H1 (cell line): ENCODE data around the gene BAZ2B. TPM values are rescaled to one million over a fixed set of nuclear protein-coding genes. Genes with fewer than 3 reads are reported as not detected.

Experiments
- CBX8 ChIP-seq: fragments of 300-800, 300-1000 bp; sonication (generic); IDR thresholded peaks from 2 replicates; pipeline ENCODE4 v1.7.1; 2016; ENCODE audit warnings: low read depth, low read length, borderline replicate concordance
- CHD2 ChIP-seq: IDR thresholded peaks from 2 replicates; pipeline ENCODE4 v1.6.1; 2012; ENCODE audit warnings: low read length, improper control_type of control experiment
- HDAC2 ChIP-seq, 2 experiments: fragments of 300-600 bp in 1 of 2; sonication (generic) in 1 of 2; IDR thresholded peaks; 2 replicates each; pipeline ENCODE4 v1.6.1; 2011 to 2012; ENCODE audit warnings: low read depth in 2 of 2, low read length in 2 of 2, mild to moderate bottlenecking in 2 of 2, moderate library complexity in 2 of 2, borderline replicate concordance in 1 of 2, inconsistent platforms in 1 of 2
- HDAC6 ChIP-seq: IDR thresholded peaks from one replicate; pipeline ENCODE4 v1.7.1; 2012; ENCODE audit warnings: low read depth, mild to moderate bottlenecking, inconsistent platforms, low read length, moderate library complexity
- NRF1 ChIP-seq: IDR thresholded peaks from 2 replicates; pipeline ENCODE4 v1.6.1; 2011; ENCODE audit warnings: mild to moderate bottlenecking, low read depth, low read length, improper control_type of control experiment
- PHF8 ChIP-seq: fragments of 200-600 bp; sonication (generic); conservative IDR thresholded peaks from 2 replicates; pipeline ENCODE4 v1.7.1; 2012; ENCODE audit warnings: low read depth, mild to moderate bottlenecking, inconsistent platforms, low read length, moderate library complexity
- POLR2A ChIP-seq, 2 experiments: IDR thresholded peaks; 1 replicate in 1 of 2; 2 replicates in 1 of 2; pipeline ENCODE4 v1.6.1; 2011; ENCODE audit warnings: low read depth in 2 of 2, low read length in 2 of 2, mild to moderate bottlenecking in 2 of 2; ENCODE audit errors: control extremely low read depth in 1 of 2
- RFX5 ChIP-seq: IDR thresholded peaks from 2 replicates; pipeline ENCODE4 v1.6.1; 2011; ENCODE audit warnings: low read depth, low read length, improper control_type of control experiment, borderline replicate concordance
- RNF2 ChIP-seq: fragments of 200-900, 300-1000 bp; sonication (generic); IDR thresholded peaks from 2 replicates; pipeline ENCODE4 v1.7.1; 2016; ENCODE audit warnings: borderline replicate concordance, low read depth, mild to moderate bottlenecking, antibody characterized with exemption, low read length; ENCODE audit not compliant: poor library complexity, severe bottlenecking; ENCODE audit errors: missing control alignments
- RXRA ChIP-seq: IDR thresholded peaks from 2 replicates; pipeline ENCODE4 v1.6.1; 2011; ENCODE audit warnings: low read depth, mild to moderate bottlenecking, low read length, moderate library complexity; ENCODE audit not compliant: insufficient read depth
- SP1 ChIP-seq: IDR thresholded peaks from 2 replicates; pipeline ENCODE4 v1.6.1; 2011; ENCODE audit warnings: low read depth, low read length
- TAF1 ChIP-seq: IDR thresholded peaks from 2 replicates; pipeline ENCODE4 v1.6.1; 2011; ENCODE audit warnings: mild to moderate bottlenecking, low read depth, low read length
- TBP ChIP-seq: IDR thresholded peaks from 2 replicates; pipeline ENCODE4 v1.6.1; 2011; ENCODE audit warnings: low read depth, low read length, improper control_type of control experiment
- TCF12 ChIP-seq: IDR thresholded peaks from 2 replicates; pipeline ENCODE4 v1.6.1; 2011; ENCODE audit warnings: low read depth, mild to moderate bottlenecking, low read length
- YY1 ChIP-seq: IDR thresholded peaks from 2 replicates; pipeline ENCODE4 v1.6.1; 2011; ENCODE audit warnings: low read depth, mild to moderate bottlenecking, low read length
- ZNF274 ChIP-seq: IDR thresholded peaks from 2 replicates; pipeline ENCODE4 v1.7.0; 2012; ENCODE audit warnings: low read length, borderline replicate concordance; ENCODE audit errors: extremely low read depth
- polyA plus RNA-seq, 7 experiments: library from polyadenylated mRNA; depleted of rRNA in 3 of 7; stranded (reverse) in 5 of 7; unstranded in 2 of 7; fragments of >200 nt in 5 of 7; fragments of 200-250 nt in 2 of 7; gene quantifications; 1 replicate in 5 of 7; 2 replicates in 1 of 7; 4 replicates in 1 of 7; pipeline versions ENCODE4 v1.2.1 to v1.2.3, GENCODE V29; 2011 to 2013; ENCODE audit warnings: missing spikeins in 2 of 7, mixed read lengths in 2 of 7
- total RNA-seq: library from RNA; stranded (reverse); fragmentation: NEBNext Ultra II Directional; extraction: Animal tissue kit (Norgen Biotek cat#: 25700); gene quantifications from 2 replicates; pipeline ENCODE4 v1.2.1, GENCODE V29; 2021

Gene BAZ2B
- total and polyA plus RNA-seq, 2 of the 8 experiments (the other 6 are each of a cell fraction or from before 2014, with no cell fraction given): 15.2 to 46.3 TPM

DNA sequence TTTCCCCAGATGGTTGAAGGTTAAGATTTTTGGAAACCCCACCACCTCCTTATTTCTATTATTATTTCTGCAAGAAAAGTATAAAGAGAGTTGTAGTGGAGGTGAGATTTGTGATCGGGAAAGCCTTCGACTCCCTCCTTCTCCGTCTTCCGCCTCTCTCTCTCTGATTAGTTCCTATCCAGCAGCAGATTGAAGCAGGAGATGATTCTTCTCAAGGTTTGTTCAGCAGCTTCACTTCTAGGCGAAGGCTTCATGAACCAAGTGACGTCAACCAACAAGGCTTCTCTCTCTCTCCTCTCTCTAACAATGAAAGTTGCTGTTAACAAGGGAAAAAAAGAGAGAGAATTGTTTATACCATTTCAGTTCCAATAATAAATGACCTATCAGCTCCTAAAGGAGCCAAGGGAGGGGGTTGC, at the start of gene BAZ2B (continued):
- TF ChIP-seq PHF8: 0 out of 2 replicates have a peak, but pooled peaks have one; percentile 1
- TF ChIP-seq HDAC2 (IDR thresholded peaks at IDR 0.05; ENCODE audit: borderline replicate concordance in 1 of 2, low read depth in 2 of 2, low read length in 2 of 2): no peak
- no peak for TF ChIP-seq ZNF274
- TF ChIP-seq RFX5: no peak
- no peak for TF ChIP-seq CHD2
- TF ChIP-seq HDAC6: no peak
- no peak for TF ChIP-seq TCF12
- TF ChIP-seq TAF1: peak; percentile 73
- peak; percentile 29 to 76; a peak in 2 of 3 replicates for TF ChIP-seq POLR2A (IDR thresholded peaks at IDR 0.05; ENCODE audit: control extremely low read depth in 1 of 2, low read depth in 2 of 2, low read length in 2 of 2)
- peak; percentile 66 for TF ChIP-seq TBP
- no peak for TF ChIP-seq NRF1
- no peak for TF ChIP-seq SP1
- TF ChIP-seq RXRA: no peak
- no peak for TF ChIP-seq CBX8
- 0 out of 2 replicates have a peak, but pooled peaks have one; percentile 14 for TF ChIP-seq YY1
- no peak for TF ChIP-seq RNF2
- TF ChIP-seq, all 59 proteins: peak for 9
